Esophagus muscularis mucosa (tissue), 4 donors: ENCODE data around the gene GTF2H1. TPM values are rescaled to one million over a fixed set of nuclear protein-coding genes. Genes with fewer than 3 reads are reported as not detected.
"Not testable (repeated sequence)": the region's sequence is repeated elsewhere in the genome, so short reads cannot be mapped to it uniquely, and the experiment has no call there.

Experiments
- DNase-seq: peaks from one replicate; pipeline ENCODE4 v3.0.0-alpha.2; 2017; ENCODE audit errors: extremely low spot score
- H3K27ac ChIP-seq, 4 donors: fragments of 200-600 bp; sonication (generic); replicated peaks in 1 of 4; 1 replicate in 3 of 4; 2 replicates in 1 of 4; pipeline ENCODE4 v1.5.1; 2016 to 2019; ENCODE audit warnings: mild to moderate bottlenecking in 1 of 4
- H3K27me3 ChIP-seq, 4 donors: fragments of 200-600 bp; sonication (generic); one replicate each; pipeline versions ENCODE4 v1.5.1 to v1.6.0; 2016 to 2019
- H3K36me3 ChIP-seq, 4 donors: fragments of 200-600 bp; sonication (generic); one replicate each; pipeline ENCODE4 v1.5.1; 2016 to 2019
- H3K4me1 ChIP-seq, 4 donors: fragments of 200-600 bp; sonication (generic); one replicate each; pipeline ENCODE4 v1.5.1; 2016 to 2019
- H3K4me3 ChIP-seq, 4 donors: fragments of 200-600 bp; sonication (generic); 1 replicate in 2 of 4; 2 replicates in 2 of 4; pipeline ENCODE4 v1.5.1; 2016 to 2019; ENCODE audit warnings: mild to moderate bottlenecking in 4 of 4, moderate library complexity in 1 of 4
- H3K9me3 ChIP-seq, 4 donors: fragments of 200-600 bp; sonication (generic); 1 replicate in 3 of 4; 2 replicates in 1 of 4; pipeline ENCODE4 v1.5.1; 2016 to 2019
- CTCF ChIP-seq, 3 experiments: fragments of 200-600 bp in 2 of 3; fragments of 450-650 bp in 1 of 3; sonication (generic) in 2 of 3; IDR thresholded peaks; one replicate each; pipeline ENCODE4 v1.5.1; 2017 to 2019; ENCODE audit warnings: antibody characterized with exemption in 3 of 3, mild to moderate bottlenecking in 2 of 3, moderate library complexity in 1 of 3
- EP300 ChIP-seq: sonication (generic); formaldehyde crosslinking; IDR thresholded peaks from one replicate; pipeline ENCODE4 v1.6.1; 2017; ENCODE audit warnings: antibody characterized with exemption
- POLR2A ChIP-seq: fragments of 450-650 bp; IDR thresholded peaks from one replicate; pipeline ENCODE4 v1.6.1; 2017; ENCODE audit warnings: antibody characterized with exemption, moderate library complexity, mild to moderate bottlenecking, low read depth
- POLR2AphosphoS5 ChIP-seq, 2 donors: sonication (generic); formaldehyde crosslinking; IDR thresholded peaks; one replicate each; pipeline ENCODE4 v1.6.1; 2017; ENCODE audit warnings: antibody characterized with exemption in 2 of 2
- WGBS: methylation state at CpG from one replicate; pipeline ENCODE4 v1.1.5; 2018; 5-methylcytosine and 5-hydroxymethylcytosine counted together
- intact Hi-C: fragments of 100-400 bp; cut with DNase I; formaldehyde crosslinking; loops from one replicate; pipeline ENCODE4 v1.15.1; 2023
- small RNA-seq, 3 donors: library from RNA; depleted of rRNA; stranded (forward); fragments of <200 nt; gene quantifications; one replicate each; pipeline ENCODE3, GENCODE V24; 2016
- total RNA-seq, 4 donors: library from RNA; depleted of rRNA; stranded (reverse); fragments of >200 nt; gene quantifications; one replicate each; pipeline versions ENCODE4 v1.1.0 to v1.2.1, GENCODE V29; 2016

GTF2H1 gene
- total RNA-seq, 4 donors from 2014 or later, result 40.3 to 56.7 (median 48.3) TPM

GRCh38 chr11:18404062-18404461, 81.7 kb downstream of the GTF2H1 start:
- TF ChIP-seq POLR2A (no peak), CTCF (IDR thresholded peaks at IDR 0.05) (no peak), POLR2AphosphoS5 (IDR thresholded peaks at IDR 0.05) (no peak), EP300 (no peak)
- intact Hi-C loops, result loop anchor here (10.0 kb wide), 1 partner anchor 101 kb away; no protein-coding TSS in a partner anchor
- Histone ChIP-seq H3K36me3 (peaks cover 92 to 100% (median 99%) of the 10 kb centered on the region in 4 donors), H3K27ac (no peak overlapping the region), H3K27me3 (no peaks in the 10 kb centered on the region), H3K9me3 (no peaks in the 10 kb centered on the region), H3K4me3 (no peak overlapping the region), H3K4me1 (peaks cover 0 to 18% (median 10%) of the 10 kb centered on the region in 4 donors)
- WGBS, result 100% methylated on average over 4 of the region's 4 CpGs
- DNase-seq, result no peak

GRCh38 chr11:18407400-18407799, 85.0 kb downstream of the GTF2H1 start:
- intact Hi-C loops, result loop anchor here (10.0 kb wide), 1 partner anchor 97 kb away; no protein-coding TSS in a partner anchor
- H3K36me3 ChIP-seq, result peaks cover 65 to 67% (median 66%) of the 10 kb centered on the region in 4 donors

GRCh38 chr11:18408558-18409291, 86.4 kb downstream of the GTF2H1 start:
- Histone ChIP-seq H3K27ac (peak overlapping the region in 1 of 4 donors; percentile 50), H3K27me3 (no peaks in the 10 kb centered on the region), H3K4me3 (no peak overlapping the region), H3K36me3 (peaks cover 51 to 54% (median 53%) of the 10 kb centered on the region in 4 donors), H3K9me3 (no peaks in the 10 kb centered on the region), H3K4me1 (peaks cover 4 to 25% (median 16%) of the 10 kb centered on the region in 4 donors)
- no peak for TF ChIP-seq CTCF (IDR thresholded peaks at IDR 0.05)
- TF ChIP-seq EP300, result no peak
- TF ChIP-seq POLR2AphosphoS5 (IDR thresholded peaks at IDR 0.05), result peak in 1 of 2 donors; percentile 27
- no peak for DNase-seq
- intact Hi-C loops, result loop anchor here (10.0 kb wide), 1 partner anchor 96 kb away; no protein-coding TSS in a partner anchor
- WGBS, result 93% methylated on average over 9 of the region's 9 CpGs

More at GRCh38 chr11:18407400-18407799, 85.0 kb downstream of the GTF2H1 start:
- H3K27me3 ChIP-seq, H3K9me3 ChIP-seq, H3K4me3 ChIP-seq, DNase-seq: not testable (repeated sequence)
- 53% methylated on average over 3 of the region's 3 CpGs for WGBS
- peak overlapping the region; percentile 9 to 50 (median 47) for H3K27ac ChIP-seq
- H3K4me1 ChIP-seq, result peaks cover 4 to 25% (median 16%) of the 10 kb centered on the region in 4 donors
- TF ChIP-seq POLR2AphosphoS5 (IDR thresholded peaks at IDR 0.05), result peak in 1 of 2 donors; percentile 65

GRCh38 chr11:18416459-18416858, 94.1 kb downstream of the GTF2H1 start:
- H3K4me1 ChIP-seq, result peaks cover 4 to 7% (median 7%) of the 10 kb centered on the region in 4 donors
- no peaks in the 10 kb centered on the region for H3K27me3 ChIP-seq
- TF ChIP-seq CTCF (IDR thresholded peaks at IDR 0.05) (no peak), POLR2A (no peak), EP300 (no peak), POLR2AphosphoS5 (IDR thresholded peaks at IDR 0.05) (no peak)
- DNase-seq, result no peak
- no peak overlapping the region for H3K27ac ChIP-seq
- intact Hi-C loops, result no loop called here
- no peaks in the 10 kb centered on the region for H3K36me3 ChIP-seq
- 80% methylated on average over 3 of the region's 3 CpGs for WGBS
- H3K4me3 ChIP-seq, result no peak overlapping the region
- no peaks in the 10 kb centered on the region for H3K9me3 ChIP-seq

Small RNA genes lying within 50 kb of the gene (small RNA-seq; reads per million reads assigned to genes)
- gene MIR3159, result 0.08 to 0.19 (median 0.17) reads per million in 3 donors

Other genes starting within 250 kb of the GTF2H1 start
- gene SAAL1, start 216.5 kb upstream of the GTF2H1 start, total RNA-seq, result 10 to 100 TPM; 10.3 to 19.1 (median 11.1) TPM
- not detected for gene MRGPRX3, start 190.0 kb upstream of the GTF2H1 start, total RNA-seq
- gene MRGPRX4, start 149.7 kb upstream of the GTF2H1 start, total RNA-seq, result not detected
- not detected for gene SAA4, start 85.8 kb upstream of the GTF2H1 start, total RNA-seq
- gene SAA2, start 73.9 kb upstream of the GTF2H1 start, total RNA-seq, result under 1 TPM in 1 of 4 donors, not detected in 3; 0.34 TPM
- 1 to 10 TPM in 3 of 4 donors, under 1 TPM in 1; 0.75 to 3.3 (median 1.2) TPM for gene SAA1, start 56.3 kb upstream of the GTF2H1 start, total RNA-seq
- gene HPS5, start 427 bp upstream of the GTF2H1 start, total RNA-seq, result 10 to 100 TPM; 17.0 to 24.5 (median 18.6) TPM
- gene LDHA, start 72.0 kb downstream of the GTF2H1 start, total RNA-seq, result 100 to 1,000 TPM; 399 to 523 (median 446) TPM
- not detected for gene LDHC, start 89.8 kb downstream of the GTF2H1 start, total RNA-seq
- not detected for gene LDHAL6A, start 133.3 kb downstream of the GTF2H1 start, total RNA-seq
- gene TSG101, start 204.4 kb downstream of the GTF2H1 start, total RNA-seq, result 10 to 100 TPM; 60.1 to 93.2 (median 80.5) TPM